ENCODE results near the gene TUFM. TPM values are rescaled to one million over a fixed set of nuclear protein-coding genes. Genes with fewer than 3 reads are reported as not detected.

The TUFM gene
- total and polyA plus RNA-seq, 8 donors = 146 to 205 (median 170) TPM

Small RNA genes within 50 kb of the gene (microRNA-seq; reads per million reads assigned to microRNA genes)
- 0 reads per million in 2 donors for gene MIR4721

Other genes starting within 250 kb of the TUFM start
- 10 to 100 TPM in 1 of 2 donors, 1 to 10 TPM in 1; 5.2 to 16.6 TPM for gene SULT1A2, start 249.3 kb downstream of the TUFM start, total RNA-seq
- 1 to 10 TPM; 2.9 to 3.9 (median 3.7) TPM for gene SULT1A2, start 249.3 kb downstream of the TUFM start, polyA plus RNA-seq (ENCODE audit: insufficient read length in 6 of 6)
- gene SULT1A1, start 236.3 kb downstream of the TUFM start, total RNA-seq = 10 to 100 TPM; 38.6 to 68.6 TPM
- gene SULT1A1, start 236.3 kb downstream of the TUFM start, polyA plus RNA-seq (ENCODE audit: insufficient read length in 6 of 6) = 10 to 100 TPM; 21.8 to 45.3 (median 34.4) TPM
- under 1 TPM; 0.16 to 0.38 TPM for gene NPIPB8, start 208.3 kb downstream of the TUFM start, total RNA-seq
- 1 to 10 TPM; 1.1 to 6.0 (median 2.2) TPM for gene NPIPB8, start 208.3 kb downstream of the TUFM start, polyA plus RNA-seq (ENCODE audit: insufficient read length in 6 of 6)
- 100 to 1,000 TPM; 354 to 395 TPM for gene EIF3C, start 134.9 kb downstream of the TUFM start, total RNA-seq
- gene EIF3C, start 134.9 kb downstream of the TUFM start, polyA plus RNA-seq (ENCODE audit: insufficient read length in 6 of 6) = 100 to 1,000 TPM; 273 to 478 (median 321) TPM
- gene NPIPB9, start 94.6 kb downstream of the TUFM start, total RNA-seq = 1 to 10 TPM; 1.2 to 1.5 TPM
- gene NPIPB9, start 94.6 kb downstream of the TUFM start, polyA plus RNA-seq (ENCODE audit: insufficient read length in 6 of 6) = 1 to 10 TPM in 5 of 6 donors, under 1 TPM in 1; 0.47 to 4.5 (median 2.7) TPM
- gene ATXN2L, start 23.3 kb downstream of the TUFM start, total RNA-seq = 100 to 1,000 TPM; 114 to 153 TPM
- 100 to 1,000 TPM in 2 of 6 donors, 10 to 100 TPM in 4; 87.2 to 144 (median 98.4) TPM for gene ATXN2L, start 23.3 kb downstream of the TUFM start, polyA plus RNA-seq (ENCODE audit: insufficient read length in 6 of 6)
- gene SH2B1, start 17.5 kb upstream of the TUFM start, total RNA-seq = 10 to 100 TPM; 36.9 to 42.4 TPM
- gene SH2B1, start 17.5 kb upstream of the TUFM start, polyA plus RNA-seq (ENCODE audit: insufficient read length in 6 of 6) = 10 to 100 TPM; 50.0 to 63.1 (median 55.5) TPM
- under 1 TPM; 0.38 to 0.68 TPM for gene ATP2A1, start 32.1 kb upstream of the TUFM start, total RNA-seq
- 1 to 10 TPM; 1.8 to 3.1 (median 2.9) TPM for gene ATP2A1, start 32.1 kb upstream of the TUFM start, polyA plus RNA-seq (ENCODE audit: insufficient read length in 6 of 6)
- 10 to 100 TPM; 21.4 to 24.5 TPM for gene RABEP2, start 78.9 kb upstream of the TUFM start, total RNA-seq
- gene RABEP2, start 78.9 kb upstream of the TUFM start, polyA plus RNA-seq (ENCODE audit: insufficient read length in 6 of 6) = 10 to 100 TPM; 22.8 to 35.8 (median 24.8) TPM
- gene CD19, start 85.6 kb upstream of the TUFM start, total RNA-seq = under 1 TPM; 0.29 to 0.52 TPM
- gene CD19, start 85.6 kb upstream of the TUFM start, polyA plus RNA-seq (ENCODE audit: insufficient read length in 6 of 6) = under 1 TPM; 0.42 to 0.85 (median 0.59) TPM
- gene NFATC2IP, start 104.6 kb upstream of the TUFM start, total RNA-seq = 10 to 100 TPM; 37.3 to 42.4 TPM
- 10 to 100 TPM; 60.5 to 76.7 (median 72.7) TPM for gene NFATC2IP, start 104.6 kb upstream of the TUFM start, polyA plus RNA-seq (ENCODE audit: insufficient read length in 6 of 6)
- 10 to 100 TPM; 52.8 to 61.5 TPM for gene SPNS1, start 128.4 kb upstream of the TUFM start, total RNA-seq
- 10 to 100 TPM; 27.3 to 37.2 (median 29.9) TPM for gene SPNS1, start 128.4 kb upstream of the TUFM start, polyA plus RNA-seq (ENCODE audit: insufficient read length in 6 of 6)
- 10 to 100 TPM in 1 of 2 donors, 1 to 10 TPM in 1; 5.8 to 14.0 TPM for gene LAT, start 138.7 kb upstream of the TUFM start, total RNA-seq
- gene LAT, start 138.7 kb upstream of the TUFM start, polyA plus RNA-seq (ENCODE audit: insufficient read length in 6 of 6) = 1 to 10 TPM; 5.1 to 7.9 (median 7.0) TPM

All from left lung (tissue), 8 donors.